GM19351 (cell line): Measurements from ENCODE around the gene EFCAB6.

Experiments
- ATAC-seq: cut with Tn5 transposase; IDR thresholded peaks from one replicate; pipeline ENCODE4 v1.9.1; 2021; ENCODE audit warnings: mild to moderate bottlenecking, moderate library complexity; ENCODE audit not compliant: unreplicated experiment

EFCAB6 gene

DNA sequence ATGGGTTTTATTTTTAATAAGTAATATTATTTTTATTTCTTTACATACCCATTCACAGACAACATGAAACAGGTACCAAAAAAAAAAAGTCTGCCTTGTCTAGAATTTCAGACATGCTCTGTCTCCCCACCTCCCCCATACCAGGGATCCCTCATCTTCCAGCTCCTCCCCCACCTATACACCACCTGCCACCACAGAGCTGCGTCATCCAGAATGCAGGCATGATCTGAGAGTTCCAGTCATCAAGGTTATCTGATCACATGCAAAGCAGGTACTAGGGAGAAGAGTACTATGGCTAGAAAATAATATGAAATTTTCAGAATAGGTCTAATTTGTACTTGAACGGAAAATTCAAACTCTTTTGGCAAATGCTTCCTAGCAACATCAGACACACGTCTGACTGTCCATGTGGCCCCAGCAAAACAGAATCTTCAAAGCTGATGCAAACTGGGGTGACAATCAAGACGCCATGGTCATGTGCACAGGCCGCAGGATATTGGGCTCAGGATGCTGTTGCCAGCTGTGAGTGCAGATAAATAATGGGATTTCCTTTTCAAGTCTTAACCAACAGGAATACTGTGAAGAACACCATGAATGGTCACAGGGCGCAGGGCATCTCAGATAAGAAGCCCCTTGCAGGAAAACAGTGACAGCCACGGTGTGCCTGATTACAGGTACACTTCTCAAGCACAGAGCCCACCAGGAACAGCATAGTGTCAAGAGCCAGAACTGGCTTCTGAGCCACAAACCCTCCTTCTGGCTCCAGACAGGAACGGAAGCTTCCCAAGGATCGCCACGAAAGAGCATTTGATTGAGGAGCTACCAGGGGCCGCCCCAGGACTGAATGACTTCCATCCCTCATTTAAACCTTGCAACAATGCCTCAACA is 169.5 kb downstream of the EFCAB6 start:
- ATAC-seq: no peak

- no peak for ATAC-seq
These were observed 172.7 kb downstream of the EFCAB6 start for GRCh38 chr22:43639228-43639948.

DNA sequence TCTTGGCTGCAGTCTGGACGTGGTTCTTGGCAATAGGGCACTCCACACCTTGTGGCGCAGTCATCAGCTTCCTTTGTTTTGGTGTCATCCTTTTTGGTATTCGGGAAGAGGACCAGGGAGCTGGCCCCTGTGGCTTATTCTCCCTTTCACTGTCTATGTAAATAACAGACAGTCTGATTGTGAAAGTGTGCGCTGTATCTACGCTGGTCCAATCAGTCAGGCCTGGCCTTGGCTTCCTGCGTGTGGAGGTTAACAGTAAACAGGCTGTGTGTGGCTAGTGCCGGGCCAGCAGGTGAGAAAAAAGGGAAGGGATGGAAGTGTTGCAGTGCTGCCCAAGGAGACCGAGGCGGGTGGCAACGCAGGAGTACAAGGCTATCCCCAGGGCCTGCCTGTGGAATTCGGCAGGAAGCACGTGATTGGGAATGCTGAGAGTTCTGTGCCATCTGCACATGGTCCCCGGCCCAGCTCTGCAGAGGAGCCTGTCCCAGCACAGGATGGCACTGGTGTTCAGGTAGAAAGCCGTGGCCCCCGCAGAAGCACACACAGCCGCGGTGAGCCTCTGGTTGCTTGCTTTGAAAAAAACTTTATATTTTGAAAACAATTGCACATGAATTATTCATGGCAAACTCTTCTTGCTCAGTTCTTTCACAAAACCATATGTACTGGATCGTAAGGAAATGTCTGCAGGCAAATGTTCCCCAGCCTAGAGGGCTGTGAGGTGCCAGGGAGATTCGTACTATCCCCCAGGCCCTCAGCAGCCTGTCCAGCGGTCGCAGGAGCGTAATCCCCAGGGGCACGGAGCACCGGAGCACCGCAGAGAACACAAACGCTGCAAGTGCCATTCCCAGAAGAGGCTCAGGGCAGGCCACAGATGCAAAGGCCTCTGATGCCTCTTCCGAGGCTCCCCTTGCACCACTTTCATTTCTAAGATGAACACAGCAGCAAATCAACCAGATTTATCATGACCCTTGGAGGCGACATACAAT is 174.5 kb downstream of the EFCAB6 start:
- no peak for ATAC-seq

DNA sequence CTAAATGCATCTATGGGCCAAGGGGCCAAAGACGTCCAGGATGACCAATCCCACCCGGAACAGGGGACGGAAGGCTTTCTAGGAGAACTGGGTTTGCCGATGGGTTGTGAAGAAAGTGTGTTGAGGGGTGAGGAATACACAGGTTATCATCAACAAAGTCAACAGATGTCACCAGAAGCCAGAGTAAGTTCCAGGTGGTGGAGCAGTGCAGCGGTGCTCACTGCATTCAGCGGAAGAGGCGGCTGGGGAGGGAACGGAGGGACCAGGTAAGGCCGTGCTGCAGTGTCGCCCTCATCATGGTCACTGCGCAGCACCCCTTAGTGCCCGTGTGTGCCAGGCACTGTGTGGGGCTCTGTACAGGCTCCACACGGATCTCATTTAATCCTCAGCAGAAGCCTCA is 176.0 kb downstream of the EFCAB6 start:
- ATAC-seq: no peak

DNA sequence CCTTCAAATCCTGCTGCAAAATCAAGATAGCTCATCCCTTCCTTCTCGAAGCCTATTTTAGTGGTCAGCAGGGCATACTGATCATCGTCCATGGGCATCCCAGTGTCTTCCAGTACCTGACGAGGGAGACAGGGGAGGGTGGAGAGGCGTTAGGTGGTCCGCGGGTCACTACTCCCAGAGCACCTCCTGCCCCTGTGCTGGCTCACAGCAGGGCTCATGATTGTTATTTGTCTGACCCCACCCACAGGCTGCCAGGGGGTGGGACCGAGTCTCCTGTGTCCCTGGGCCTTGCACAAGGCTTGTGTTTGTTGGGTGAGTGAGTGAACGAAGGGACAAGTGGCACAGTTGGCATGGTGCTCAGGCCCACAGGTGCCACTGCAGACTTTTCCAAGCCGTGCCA is 177.0 kb downstream of the EFCAB6 start:
- no peak for ATAC-seq

GRCh38 chr22:43634316-43634715 is 177.8 kb downstream of the EFCAB6 start:
- ATAC-seq: no peak

GRCh38 chr22:43633631-43634285 is 178.3 kb downstream of the EFCAB6 start:
- no peak for ATAC-seq

- no peak for ATAC-seq
These were observed 180.3 kb downstream of the EFCAB6 start for GRCh38 chr22:43631846-43632245.

GRCh38 chr22:43631201-43631600 is 180.9 kb downstream of the EFCAB6 start:
- ATAC-seq: no peak

- no peak for ATAC-seq
These were observed 181.7 kb downstream of the EFCAB6 start for GRCh38 chr22:43630451-43630850.

DNA sequence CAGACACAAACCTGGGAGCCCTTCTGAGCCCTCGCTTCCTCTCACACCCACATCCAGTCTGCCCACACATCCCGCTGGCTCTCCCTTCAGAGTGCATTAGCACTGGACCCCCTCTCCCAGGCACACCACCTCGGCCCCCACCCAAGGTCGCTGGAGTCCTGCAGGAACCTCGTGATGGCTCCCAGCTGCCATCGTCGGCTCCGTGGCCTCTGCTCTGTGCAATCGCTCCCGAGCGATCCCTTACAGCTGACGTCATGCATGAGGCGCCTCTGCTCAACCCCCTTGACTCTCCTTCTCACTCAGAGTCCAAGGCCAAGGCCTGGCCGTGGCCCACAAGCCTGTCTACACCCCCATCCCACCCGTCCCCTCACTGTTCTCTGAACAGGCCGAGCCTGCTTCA is 183.9 kb downstream of the EFCAB6 start:
- ATAC-seq: no peak

DNA sequence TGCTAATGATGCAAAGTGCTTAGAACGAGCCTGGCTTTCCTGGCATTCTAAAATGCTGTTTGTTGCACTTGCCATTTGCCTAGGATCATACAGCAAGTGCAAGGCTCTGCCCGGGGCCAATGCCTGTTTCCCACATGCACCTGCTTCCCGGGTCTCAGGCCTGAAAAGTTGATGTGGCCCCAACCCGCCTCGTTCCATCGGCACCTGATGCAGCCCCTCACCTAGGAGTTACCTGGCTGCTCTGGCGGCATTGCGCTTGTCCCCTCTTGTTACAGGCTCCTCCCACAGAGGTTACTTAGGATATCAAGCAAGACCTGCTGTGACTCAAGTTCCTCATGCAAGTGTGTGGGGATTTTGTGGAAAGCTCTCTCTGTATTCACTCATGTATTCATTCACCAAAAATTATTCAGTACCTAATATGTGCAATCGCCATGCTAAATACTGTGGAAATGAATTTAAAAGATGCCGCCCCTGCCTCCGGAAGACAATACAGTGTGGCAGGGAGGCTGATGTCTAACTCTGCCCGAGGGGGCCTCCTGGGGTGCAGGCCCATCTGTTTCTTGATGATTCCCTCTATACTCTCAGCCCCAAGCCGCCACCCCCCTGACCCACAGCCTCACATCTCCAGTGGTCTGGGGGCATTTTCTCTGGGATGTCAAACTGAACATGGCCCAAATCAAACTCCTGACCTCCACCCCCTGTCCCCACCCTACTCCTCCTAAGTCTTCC is 184.5 kb downstream of the EFCAB6 start:
- no peak for ATAC-seq

GRCh38 chr22:43625242-43625641 is 186.9 kb downstream of the EFCAB6 start:
- no peak for ATAC-seq

DNA sequence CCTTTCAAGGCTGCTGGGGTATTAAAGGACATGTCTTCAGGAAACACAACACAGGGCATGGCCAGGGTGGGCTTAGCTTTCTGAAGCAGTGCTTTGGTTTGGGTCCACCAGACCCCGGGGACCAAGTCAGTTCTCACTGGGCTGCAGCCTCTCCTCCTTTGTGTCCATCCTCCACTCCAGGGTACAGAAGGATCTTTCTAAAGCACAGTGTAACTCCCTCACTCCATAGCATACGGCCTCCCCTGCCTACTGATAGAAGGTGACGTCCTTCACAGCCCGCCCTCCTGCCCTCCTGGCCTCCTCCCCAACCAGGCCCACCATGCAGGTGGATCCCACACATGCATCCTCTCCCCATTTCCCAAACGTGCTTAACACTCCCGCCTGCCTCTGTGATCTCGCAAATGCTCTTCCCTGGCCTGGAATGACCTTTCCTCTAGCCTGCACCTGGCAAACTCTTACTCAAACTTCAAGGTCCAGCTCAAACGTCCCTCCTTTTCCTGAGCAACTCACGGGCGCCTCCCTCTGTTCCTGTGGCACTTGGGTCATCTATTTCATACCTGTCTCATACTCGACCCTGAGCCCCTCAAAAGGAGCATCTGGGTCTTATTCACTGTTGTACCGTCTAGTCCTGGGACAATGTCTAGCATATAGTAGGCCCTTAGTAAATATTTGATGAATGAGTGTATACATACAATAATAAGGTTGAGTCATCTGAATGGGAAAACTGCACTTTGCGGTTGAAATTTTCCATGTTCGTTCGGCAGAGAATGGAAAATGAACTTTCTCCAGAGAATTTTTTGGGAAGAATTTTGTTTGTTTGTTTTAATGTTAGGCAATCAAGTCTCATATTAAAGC is 187.7 kb downstream of the EFCAB6 start:
- no peak for ATAC-seq

DNA sequence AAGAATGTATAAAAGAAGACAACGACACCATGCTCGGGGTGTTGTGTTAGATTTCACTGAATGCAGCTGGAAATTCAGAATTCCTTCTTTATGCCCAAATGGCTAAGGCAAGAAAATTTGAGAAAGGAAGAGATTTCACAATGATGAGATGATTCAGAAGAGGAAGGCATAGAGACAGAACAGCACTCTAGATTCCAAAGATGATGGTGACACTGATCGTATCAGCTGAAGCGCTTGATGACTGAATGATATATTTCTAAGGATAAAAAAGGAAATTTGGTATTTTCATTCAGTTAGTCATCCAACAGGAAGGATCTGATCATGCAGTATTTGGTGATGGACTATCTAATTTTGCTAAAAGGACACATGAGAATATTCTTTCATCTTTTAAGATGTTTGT is 189.2 kb downstream of the EFCAB6 start:
- no peak for ATAC-seq

DNA sequence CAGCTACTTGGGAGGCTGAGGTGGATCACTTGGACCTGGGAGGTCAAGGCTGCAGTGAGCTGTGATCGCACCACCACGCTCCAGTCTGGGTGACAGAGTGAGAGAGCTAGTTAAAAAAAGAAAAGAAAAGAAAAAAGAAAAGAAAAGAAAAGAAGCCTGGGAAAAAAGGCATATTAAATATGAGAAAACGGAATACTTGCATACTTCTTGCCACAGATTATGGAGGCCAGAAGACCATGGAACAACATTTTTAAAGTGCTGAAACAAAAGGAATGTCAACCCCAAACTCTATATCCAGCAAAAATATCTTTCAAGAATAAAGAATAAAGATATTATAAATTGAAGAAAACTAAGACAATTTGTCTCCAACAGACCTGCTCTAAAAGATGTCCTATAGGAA is 191.9 kb downstream of the EFCAB6 start:
- no peak for ATAC-seq

- no peak for ATAC-seq
These were observed 193.6 kb downstream of the EFCAB6 start for GRCh38 chr22:43618517-43618916.

DNA sequence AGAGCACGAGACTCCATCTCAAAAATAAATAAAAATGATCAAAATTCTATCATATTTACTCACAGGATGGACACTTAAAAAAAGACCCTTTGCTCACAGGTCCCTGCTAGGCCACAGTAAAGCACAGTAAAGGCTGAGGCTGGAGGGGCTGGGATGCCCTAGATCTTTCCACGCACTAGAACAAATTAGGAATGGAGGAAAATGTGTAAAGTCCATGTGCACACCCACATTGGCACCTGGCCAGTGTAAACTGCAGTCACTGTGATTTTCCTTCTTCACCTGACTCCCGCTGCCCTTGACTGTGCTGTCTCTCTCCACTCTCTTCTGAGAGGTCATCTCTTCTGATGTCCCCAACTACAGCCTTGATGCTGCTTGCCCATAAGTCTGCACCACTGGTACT is 195.5 kb downstream of the EFCAB6 start:
- no peak for ATAC-seq

DNA sequence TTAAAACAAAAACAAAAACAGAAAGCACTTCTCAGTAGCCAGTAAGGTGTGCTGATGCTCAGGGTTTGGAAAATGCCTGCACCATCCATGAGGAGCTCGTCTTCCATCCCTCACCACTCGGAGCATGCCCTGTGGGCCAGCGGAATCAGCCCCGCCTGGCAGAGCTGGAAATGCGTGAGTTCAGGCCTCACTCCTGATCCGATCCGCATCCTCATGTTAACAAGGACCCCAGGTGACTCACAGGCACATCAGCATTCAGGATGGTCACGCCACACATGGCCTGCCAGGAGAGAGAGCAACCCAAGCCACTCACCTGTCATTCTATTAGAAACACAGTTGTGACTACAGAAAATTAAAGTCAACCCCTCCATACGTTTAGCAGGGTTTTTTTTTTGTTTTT is 211.8 kb downstream of the EFCAB6 start:
- no peak for ATAC-seq
